Gastroesophageal sphincter (tissue), 3 donors: Measurements from ENCODE around the gene WNT16.

Source experiments
- EP300 ChIP-seq: sonication (generic); formaldehyde crosslinking; IDR thresholded peaks from one replicate; pipeline ENCODE4 v1.6.1; 2017; ENCODE audit warnings: antibody characterized with exemption, mild to moderate bottlenecking
- POLR2A ChIP-seq, 2 donors: fragments of 450-650 bp; IDR thresholded peaks; one replicate each; pipeline ENCODE4 v1.6.1; 2017; ENCODE audit warnings: antibody characterized with exemption in 2 of 2, mild to moderate bottlenecking in 2 of 2, moderate library complexity in 1 of 2
- POLR2AphosphoS5 ChIP-seq: sonication (generic); formaldehyde crosslinking; IDR thresholded peaks from one replicate; pipeline ENCODE4 v1.6.1; 2017; ENCODE audit warnings: antibody characterized with exemption
- TF ChIP-seq, protein P1 (sequence below), 4 experiments: fragments of 200-600 bp in 2 of 4; fragments of 450-650 bp in 2 of 4; sonication (generic) in 1 of 4; IDR thresholded peaks; one replicate each; pipeline ENCODE4 v1.5.1; 2017 to 2019; ENCODE audit warnings: antibody characterized with exemption in 4 of 4, mild to moderate bottlenecking in 2 of 4, moderate library complexity in 2 of 4

- TF ChIP-seq POLR2A (IDR thresholded peaks at IDR 0.05) (no peak), POLR2AphosphoS5 (no peak), EP300 (no peak)
- TF ChIP-seq, protein P1, sequence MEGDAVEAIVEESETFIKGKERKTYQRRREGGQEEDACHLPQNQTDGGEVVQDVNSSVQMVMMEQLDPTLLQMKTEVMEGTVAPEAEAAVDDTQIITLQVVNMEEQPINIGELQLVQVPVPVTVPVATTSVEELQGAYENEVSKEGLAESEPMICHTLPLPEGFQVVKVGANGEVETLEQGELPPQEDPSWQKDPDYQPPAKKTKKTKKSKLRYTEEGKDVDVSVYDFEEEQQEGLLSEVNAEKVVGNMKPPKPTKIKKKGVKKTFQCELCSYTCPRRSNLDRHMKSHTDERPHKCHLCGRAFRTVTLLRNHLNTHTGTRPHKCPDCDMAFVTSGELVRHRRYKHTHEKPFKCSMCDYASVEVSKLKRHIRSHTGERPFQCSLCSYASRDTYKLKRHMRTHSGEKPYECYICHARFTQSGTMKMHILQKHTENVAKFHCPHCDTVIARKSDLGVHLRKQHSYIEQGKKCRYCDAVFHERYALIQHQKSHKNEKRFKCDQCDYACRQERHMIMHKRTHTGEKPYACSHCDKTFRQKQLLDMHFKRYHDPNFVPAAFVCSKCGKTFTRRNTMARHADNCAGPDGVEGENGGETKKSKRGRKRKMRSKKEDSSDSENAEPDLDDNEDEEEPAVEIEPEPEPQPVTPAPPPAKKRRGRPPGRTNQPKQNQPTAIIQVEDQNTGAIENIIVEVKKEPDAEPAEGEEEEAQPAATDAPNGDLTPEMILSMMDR (IDR thresholded peaks at IDR 0.05), result no peak
Measured at GRCh38 chr7:121372376-121373010, 43.7 kb downstream of the WNT16 start.
